ENCODE results near the gene MSH3.

MSH3 gene

DNA sequence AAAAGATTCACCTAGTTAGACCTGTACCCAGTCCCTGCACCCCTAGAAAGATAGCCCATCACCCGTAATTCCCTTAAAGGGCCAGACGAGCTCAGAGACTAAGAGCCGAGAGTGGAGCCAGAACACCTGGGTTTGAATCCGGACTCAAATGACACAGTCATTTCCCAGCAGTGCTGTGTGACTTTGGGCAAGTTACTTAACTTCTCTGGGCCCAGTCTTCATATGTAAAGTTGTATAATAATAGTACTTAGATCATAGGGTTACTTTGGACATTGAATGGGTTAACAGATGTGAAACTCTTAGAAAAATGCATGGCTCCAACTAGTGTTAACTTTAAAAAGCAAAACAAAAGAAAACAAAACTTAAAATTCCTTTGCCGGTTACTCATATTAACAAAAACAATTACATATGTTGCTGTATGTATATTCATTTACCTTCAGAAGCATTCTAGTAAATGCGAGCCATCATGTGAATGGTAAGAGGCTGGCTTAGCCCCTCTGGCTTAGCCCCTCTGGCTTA lies 265.3 kb downstream of the MSH3 start:
- Histone ChIP-seq H3K27ac (ENCODE audit: insufficient read depth, low read length, poor library complexity, severe bottlenecking) (no peak overlapping the region), H3K27me3 (replicated peaks; ENCODE audit: control insufficient read depth, insufficient read depth, low read length, poor library complexity, severe bottlenecking) (no peaks in the 10 kb centered on the region), H3K9me3 (ENCODE audit: control insufficient read depth, low read length) (no peaks in the 10 kb centered on the region), H3K36me3 (ENCODE audit: control insufficient read depth, insufficient read depth, low read length) (no peaks in the 10 kb centered on the region), H3K4me3 (ENCODE audit: insufficient read depth, low read depth, low read length, poor library complexity, severe bottlenecking) (no peak overlapping the region), H3K4me1 (ENCODE audit: control insufficient read depth, insufficient read depth, low read length, poor library complexity, severe bottlenecking) (no peaks in the 10 kb centered on the region)
- no peak for DNase-seq

- H3K27ac ChIP-seq (ENCODE audit: insufficient read depth, low read length, poor library complexity, severe bottlenecking), result no peak overlapping the region
Observed at GRCh38 chr5:80920333-80920732, 265.9 kb downstream of the MSH3 start.

DNA sequence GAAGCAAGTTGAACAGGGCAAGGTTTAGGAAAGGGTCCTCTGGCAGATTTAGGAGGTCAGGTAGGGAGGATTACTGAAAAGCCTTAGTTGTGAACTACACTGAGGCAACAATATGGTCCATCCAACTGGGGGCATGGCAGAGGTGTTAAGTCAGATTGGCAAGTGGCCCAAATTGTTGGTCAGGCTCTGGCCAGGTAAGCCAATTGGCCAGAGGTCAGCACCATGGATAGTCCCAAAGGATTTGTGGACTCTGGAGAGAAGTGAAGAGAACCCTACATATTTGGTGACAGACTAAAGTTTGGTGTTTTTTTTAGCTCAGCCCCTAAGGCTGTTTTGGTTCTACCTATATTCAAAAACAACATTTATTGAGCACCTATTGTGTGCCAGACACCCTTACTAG lies 266.6 kb downstream of the MSH3 start:
- no peak for DNase-seq
- H3K27ac ChIP-seq (ENCODE audit: insufficient read depth, low read length, poor library complexity, severe bottlenecking), result no peak overlapping the region
- H3K4me3 ChIP-seq (ENCODE audit: insufficient read depth, low read depth, low read length, poor library complexity, severe bottlenecking), result no peak overlapping the region
- no peaks in the 10 kb centered on the region for H3K4me1 ChIP-seq (ENCODE audit: control insufficient read depth, insufficient read depth, low read length, poor library complexity, severe bottlenecking)
- no peaks in the 10 kb centered on the region for H3K27me3 ChIP-seq (replicated peaks; ENCODE audit: control insufficient read depth, insufficient read depth, low read length, poor library complexity, severe bottlenecking)
- H3K36me3 ChIP-seq (ENCODE audit: control insufficient read depth, insufficient read depth, low read length), result no peaks in the 10 kb centered on the region
- no peaks in the 10 kb centered on the region for H3K9me3 ChIP-seq (ENCODE audit: control insufficient read depth, low read length)

More at GRCh38 chr5:80920333-80920732, 265.9 kb downstream of the MSH3 start:
- no peaks in the 10 kb centered on the region for H3K9me3 ChIP-seq (ENCODE audit: control insufficient read depth, low read length)
- no peaks in the 10 kb centered on the region for H3K36me3 ChIP-seq (ENCODE audit: control insufficient read depth, insufficient read depth, low read length)
- H3K4me3 ChIP-seq (ENCODE audit: insufficient read depth, low read depth, low read length, poor library complexity, severe bottlenecking), result no peak overlapping the region
- no peaks in the 10 kb centered on the region for H3K4me1 ChIP-seq (ENCODE audit: control insufficient read depth, insufficient read depth, low read length, poor library complexity, severe bottlenecking)
- no peaks in the 10 kb centered on the region for H3K27me3 ChIP-seq (replicated peaks; ENCODE audit: control insufficient read depth, insufficient read depth, low read length, poor library complexity, severe bottlenecking)
- DNase-seq, result no peak

- no peak for DNase-seq
- H3K27me3 ChIP-seq (replicated peaks; ENCODE audit: control insufficient read depth, insufficient read depth, low read length, poor library complexity, severe bottlenecking), result no peaks in the 10 kb centered on the region
- H3K27ac ChIP-seq (ENCODE audit: insufficient read depth, low read length, poor library complexity, severe bottlenecking), result no peak overlapping the region
- no peaks in the 10 kb centered on the region for H3K36me3 ChIP-seq (ENCODE audit: control insufficient read depth, insufficient read depth, low read length)
- H3K4me1 ChIP-seq (ENCODE audit: control insufficient read depth, insufficient read depth, low read length, poor library complexity, severe bottlenecking), result no peaks in the 10 kb centered on the region
- H3K4me3 ChIP-seq (ENCODE audit: insufficient read depth, low read depth, low read length, poor library complexity, severe bottlenecking), result no peak overlapping the region
- H3K9me3 ChIP-seq (ENCODE audit: control insufficient read depth, low read length), result no peaks in the 10 kb centered on the region
Observed at GRCh38 chr5:80925931-80926330, 271.5 kb downstream of the MSH3 start.
